ENCODE measurements around the gene KREMEN1. TPM values are rescaled to one million over a fixed set of nuclear protein-coding genes. Genes with fewer than 3 reads are reported as not detected.
A peak's percentile ranks its signal among the peaks of the same experiment; 100 is the strongest.

The KREMEN1 gene
- total and polyA plus RNA-seq, 9 of the 15 experiments (the other 6 are each of a cell fraction or from before 2014, with no cell fraction given) = 0.69 to 11.5 (median 4.3) TPM

GRCh38 chr22:29031227-29032011, 41.4 kb upstream of the KREMEN1 start (continued):
- TF ChIP-seq FOXJ3 (CRISPR knock-in tag; IDR thresholded peaks at IDR 0.05) = no peak
- TF ChIP-seq DPF2 (IDR thresholded peaks at IDR 0.05) = peak; percentile 89
- TF ChIP-seq ZNF592 (IDR thresholded peaks at IDR 0.05) = peak; percentile 89
- TF ChIP-seq KLF13 (tag; IDR thresholded peaks at IDR 0.05; ENCODE audit: borderline replicate concordance, low read depth) = no peak
- TF ChIP-seq RBM39 (optimal IDR thresholded peaks at IDR 0.05; ENCODE audit: low read depth, low read length) = no peak
- TF ChIP-seq CHCHD3 (CRISPR knock-in tag; IDR thresholded peaks at IDR 0.05) = no peak
- TF ChIP-seq JUNB (CRISPR knock-in tag; conservative IDR thresholded peaks at IDR 0.05) = no peak
- TF ChIP-seq CREM (IDR thresholded peaks at IDR 0.05; ENCODE audit: low read depth) = 0 out of 2 replicates have a peak, but pooled peaks have one; percentile 15
- 0 out of 2 replicates have a peak, but pooled peaks have one; percentile 21 for TF ChIP-seq HDAC2 (IDR thresholded peaks at IDR 0.05)
- no peak for TF ChIP-seq SMAD2 (IDR thresholded peaks at IDR 0.05; ENCODE audit: low read depth, low read length)
- no peak for TF ChIP-seq U2AF1 (optimal IDR thresholded peaks at IDR 0.05; ENCODE audit: low read depth, low read length)
- TF ChIP-seq ZNF766 (CRISPR knock-in tag; conservative IDR thresholded peaks at IDR 0.05) = peak; percentile 43
- TF ChIP-seq ZKSCAN8 (CRISPR knock-in tag; IDR thresholded peaks at IDR 0.05) = no peak
- TF ChIP-seq PATZ1 (CRISPR knock-in tag; IDR thresholded peaks at IDR 0.05; ENCODE audit: borderline replicate concordance) = no peak
- peak; percentile 44; the same call in 1 of the 2 replicates for TF ChIP-seq MAFF (IDR thresholded peaks at IDR 0.05; ENCODE audit: low read length)
- TF ChIP-seq ZNF445 (CRISPR knock-in tag; IDR thresholded peaks at IDR 0.05; ENCODE audit: low read depth) = no peak
- TF ChIP-seq MXD1 (CRISPR knock-in tag; IDR thresholded peaks at IDR 0.05; ENCODE audit: borderline replicate concordance, poor library complexity, severe bottlenecking) = no peak
- TF ChIP-seq ARHGAP35 (IDR thresholded peaks at IDR 0.05; ENCODE audit: partially characterized antibody) = no peak
- no peak for TF ChIP-seq ZNF764 (CRISPR knock-in tag; IDR thresholded peaks at IDR 0.05; ENCODE audit: low read depth)
- peak; percentile 85 for TF ChIP-seq C11orf30 (IDR thresholded peaks at IDR 0.05; ENCODE audit: low read depth)
- no peak for TF ChIP-seq PHF21A (IDR thresholded peaks at IDR 0.05; ENCODE audit: borderline replicate concordance, low read depth)
- TF ChIP-seq POLR2G (IDR thresholded peaks at IDR 0.05; ENCODE audit: low read depth, low read length) = peak; percentile 43
